Keratinocyte (primary cell): ENCODE results near the gene SUGCT. TPM values are rescaled to one million over a fixed set of nuclear protein-coding genes. Genes with fewer than 3 reads are reported as not detected.
A peak's percentile ranks its signal among the peaks of the same experiment; 100 is the strongest.

ENCODE experiments used
- DNase-seq: peaks from one replicate; pipeline ENCODE4 v3.0.0-alpha.2; 2011; ENCODE audit warnings: low read depth, missing footprints, low spot score
- FAIRE-seq: peaks from 2 replicates; lab custom pipeline; 2011; peaks lifted over from hg19 to GRCh38; lab: Jason Lieb, UNC
- H2AFZ ChIP-seq: 2 replicates; pipeline ENCODE4 v1.6.0; 2012; ENCODE audit warnings: low read length, control low read depth, inconsistent platforms; ENCODE audit not compliant: control insufficient read depth
- H3K27ac ChIP-seq: 2 replicates; pipeline ENCODE4 v1.5.1; 2011; ENCODE audit warnings: low read length; ENCODE audit not compliant: control insufficient read depth, insufficient read depth
- H3K27me3 ChIP-seq: 3 replicates; pipeline ENCODE4 v1.6.0; 2011; ENCODE audit warnings: low read length; ENCODE audit not compliant: control insufficient read depth, insufficient read depth; ENCODE audit errors: extremely low read depth
- H3K36me3 ChIP-seq, 2 experiments: 2 replicates in 1 of 2; 3 replicates in 1 of 2; pipeline ENCODE4 v1.5.1; 2011; ENCODE audit warnings: low read length in 2 of 2, mild to moderate bottlenecking in 1 of 2; ENCODE audit not compliant: control insufficient read depth in 2 of 2, insufficient read depth in 2 of 2; ENCODE audit errors: extremely low read depth in 1 of 2
- H3K4me1 ChIP-seq: 3 replicates; pipeline ENCODE4 v1.5.1; 2011; ENCODE audit warnings: low read length; ENCODE audit not compliant: control insufficient read depth, insufficient read depth; ENCODE audit errors: extremely low read depth
- H3K4me2 ChIP-seq: 3 replicates; pipeline ENCODE4 v1.6.0; 2011; ENCODE audit warnings: low read depth, low read length; ENCODE audit not compliant: control insufficient read depth, insufficient read depth; ENCODE audit errors: extremely low read depth
- H3K4me3 ChIP-seq, 3 experiments: fragments of 200-600 bp in 1 of 3; sonication (generic) in 1 of 3; 2 replicates in 2 of 3; 3 replicates in 1 of 3; pipeline ENCODE4 v1.5.1; 2011 to 2016; ENCODE audit warnings: low read length in 3 of 3, mild to moderate bottlenecking in 3 of 3, control low read depth in 2 of 3, inconsistent platforms in 1 of 3, low read depth in 1 of 3, mixed read lengths in 1 of 3, mixed run types in 1 of 3, moderate library complexity in 1 of 3; ENCODE audit not compliant: control insufficient read depth in 2 of 3, insufficient read depth in 2 of 3; ENCODE audit errors: extremely low read depth in 1 of 3
- H3K79me2 ChIP-seq: 2 replicates; pipeline ENCODE4 v1.6.0; 2012; ENCODE audit warnings: low read length; ENCODE audit not compliant: control insufficient read depth, insufficient read depth
- H3K9ac ChIP-seq: 3 replicates; pipeline ENCODE4 v1.6.0; 2011; ENCODE audit warnings: low read length; ENCODE audit not compliant: control insufficient read depth, insufficient read depth; ENCODE audit errors: extremely low read depth
- H3K9me1 ChIP-seq: 3 replicates; pipeline ENCODE4 v1.6.0; 2011; ENCODE audit warnings: low read length; ENCODE audit not compliant: control insufficient read depth, insufficient read depth; ENCODE audit errors: extremely low read depth
- H3K9me3 ChIP-seq: 2 replicates; pipeline ENCODE4 v1.5.1; 2012; ENCODE audit warnings: low read depth, low read length; ENCODE audit not compliant: control insufficient read depth
- H4K20me1 ChIP-seq: 3 replicates; pipeline ENCODE4 v1.6.0; 2011; ENCODE audit warnings: low read length; ENCODE audit not compliant: control insufficient read depth, insufficient read depth; ENCODE audit errors: extremely low read depth
- EZH2 ChIP-seq: IDR thresholded peaks from one replicate; pipeline ENCODE4 v1.6.1; 2012; ENCODE audit warnings: inconsistent platforms, mild to moderate bottlenecking, low read length, moderate library complexity
- dilution Hi-C: fragments of 300-500 bp; cut with MboI; formaldehyde crosslinking; loops from one replicate; pipeline ENCODE4 v1.7.0; 2020; ENCODE audit warnings: low sequenced_read_pairs; ENCODE audit not compliant: extremely low pct_ligation_motif_present
- polyA plus RNA-seq, 5 experiments: library from polyadenylated mRNA; depleted of rRNA in 3 of 5; stranded (reverse) in 3 of 5; stranded (forward) in 1 of 5; unstranded in 1 of 5; fragments of >200 nt; gene quantifications; 1 replicate in 1 of 5; 2 replicates in 3 of 5; 3 replicates in 1 of 5; pipeline versions ENCODE4 v1.2.1 to v1.2.3, GENCODE V29; 2011 to 2012; ENCODE audit warnings: missing spikeins in 2 of 5, low read depth in 1 of 5, low replicate concordance in 1 of 5
- TF ChIP-seq, protein P1 (sequence below), 3 experiments: IDR thresholded peaks in 1 of 3; conservative IDR thresholded peaks in 1 of 3; optimal IDR thresholded peaks in 1 of 3; 2 replicates in 2 of 3; 3 replicates in 1 of 3; pipeline versions ENCODE3 to v1.5.1; 2011; ENCODE audit warnings: low read length in 3 of 3, mild to moderate bottlenecking in 3 of 3, moderate library complexity in 2 of 3, control low read depth in 1 of 3, inconsistent platforms in 1 of 3; ENCODE audit not compliant: insufficient read depth in 2 of 3; ENCODE audit errors: extremely low read depth in 1 of 3

SUGCT gene
- polyA plus RNA-seq, 1 donor (not counting 4 experiments of a cell fraction or from before 2014, with no cell fraction given) = 134 TPM

DNA sequence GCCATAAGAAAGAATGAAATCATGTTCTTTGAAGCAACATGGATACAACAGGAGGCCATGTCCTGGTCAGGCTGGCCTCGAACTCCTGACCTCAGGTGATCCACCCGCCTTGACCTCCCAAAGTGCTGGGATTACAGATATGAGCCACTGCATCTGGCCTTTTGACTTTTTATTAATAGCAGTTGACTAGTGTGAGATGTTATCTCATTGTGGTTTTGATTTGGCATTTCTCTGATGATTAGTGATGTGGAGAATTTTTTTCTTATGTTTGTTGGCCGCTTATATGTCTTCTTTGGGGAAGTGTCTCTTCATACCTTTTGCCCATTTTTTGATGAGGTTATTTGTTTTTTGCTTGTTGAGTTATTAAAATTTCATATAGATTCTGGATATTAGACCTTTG, 400.9 kb downstream of the SUGCT start:
- Histone ChIP-seq H3K9ac (no peak overlapping the region), H3K4me2 (no peak overlapping the region), H3K9me3 (no peaks in the 10 kb centered on the region), H3K4me1 (no peaks in the 10 kb centered on the region), H3K9me1 (no peaks in the 10 kb centered on the region), H3K4me3 (no peak overlapping the region), H3K27ac (no peak overlapping the region), H3K27me3 (no peaks in the 10 kb centered on the region), H3K79me2 (no peaks in the 10 kb centered on the region), H4K20me1 (no peaks in the 10 kb centered on the region), H2AFZ (no peak overlapping the region), H3K36me3 (no peaks in the 10 kb centered on the region)
- FAIRE-seq (no peak), DNase-seq (no peak)
- TF ChIP-seq EZH2 = no peak
- TF ChIP-seq, protein P1, sequence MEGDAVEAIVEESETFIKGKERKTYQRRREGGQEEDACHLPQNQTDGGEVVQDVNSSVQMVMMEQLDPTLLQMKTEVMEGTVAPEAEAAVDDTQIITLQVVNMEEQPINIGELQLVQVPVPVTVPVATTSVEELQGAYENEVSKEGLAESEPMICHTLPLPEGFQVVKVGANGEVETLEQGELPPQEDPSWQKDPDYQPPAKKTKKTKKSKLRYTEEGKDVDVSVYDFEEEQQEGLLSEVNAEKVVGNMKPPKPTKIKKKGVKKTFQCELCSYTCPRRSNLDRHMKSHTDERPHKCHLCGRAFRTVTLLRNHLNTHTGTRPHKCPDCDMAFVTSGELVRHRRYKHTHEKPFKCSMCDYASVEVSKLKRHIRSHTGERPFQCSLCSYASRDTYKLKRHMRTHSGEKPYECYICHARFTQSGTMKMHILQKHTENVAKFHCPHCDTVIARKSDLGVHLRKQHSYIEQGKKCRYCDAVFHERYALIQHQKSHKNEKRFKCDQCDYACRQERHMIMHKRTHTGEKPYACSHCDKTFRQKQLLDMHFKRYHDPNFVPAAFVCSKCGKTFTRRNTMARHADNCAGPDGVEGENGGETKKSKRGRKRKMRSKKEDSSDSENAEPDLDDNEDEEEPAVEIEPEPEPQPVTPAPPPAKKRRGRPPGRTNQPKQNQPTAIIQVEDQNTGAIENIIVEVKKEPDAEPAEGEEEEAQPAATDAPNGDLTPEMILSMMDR (optimal IDR thresholded peaks at IDR 0.05 in 1 of 3, IDR thresholded peaks at IDR 0.05 in 1 of 3, conservative IDR thresholded peaks at IDR 0.05 in 1 of 3; ENCODE audit: extremely low read depth in 1 of 3, insufficient read depth in 2 of 3, low read length in 3 of 3) = no peak
- dilution Hi-C loops = no loop called here

DNA sequence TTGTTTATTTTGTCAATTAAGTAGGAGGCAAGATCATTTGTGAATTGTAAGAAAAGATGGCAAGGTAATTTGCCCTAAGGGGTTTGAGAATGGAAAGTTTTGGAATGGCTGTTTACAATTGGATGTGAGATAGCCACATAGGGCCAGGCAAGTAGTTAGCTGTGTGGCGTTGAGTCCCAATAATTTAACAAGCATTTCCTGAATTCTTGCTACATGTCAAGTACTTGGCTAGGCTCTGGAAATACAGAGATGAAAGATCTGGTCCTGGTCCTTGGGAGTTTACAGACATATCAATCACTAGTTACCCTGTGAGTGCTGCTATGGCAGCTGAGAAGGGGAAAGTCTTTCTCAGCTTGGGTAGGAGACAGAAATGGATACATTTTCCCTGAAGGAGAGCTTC, 401.6 kb downstream of the SUGCT start:
- no peak overlapping the region for H3K27ac ChIP-seq
- no peaks in the 10 kb centered on the region for H3K4me1 ChIP-seq
- DNase-seq (no peak), FAIRE-seq (peak; percentile 49)
- no peaks in the 10 kb centered on the region for H3K27me3 ChIP-seq
- H3K79me2 ChIP-seq = no peaks in the 10 kb centered on the region
- no peak overlapping the region for H2AFZ ChIP-seq
- TF ChIP-seq, protein P1 (optimal IDR thresholded peaks at IDR 0.05 in 1 of 3, IDR thresholded peaks at IDR 0.05 in 1 of 3, conservative IDR thresholded peaks at IDR 0.05 in 1 of 3; ENCODE audit: extremely low read depth in 1 of 3, insufficient read depth in 2 of 3, low read length in 3 of 3) = no peak
- no peak for TF ChIP-seq EZH2
- dilution Hi-C loops = no loop called here
- no peak overlapping the region for H3K4me2 ChIP-seq
- H3K36me3 ChIP-seq = no peaks in the 10 kb centered on the region
- H3K9ac ChIP-seq = no peak overlapping the region
- no peaks in the 10 kb centered on the region for H3K9me1 ChIP-seq
- H4K20me1 ChIP-seq = no peaks in the 10 kb centered on the region
- no peak overlapping the region for H3K4me3 ChIP-seq
- no peaks in the 10 kb centered on the region for H3K9me3 ChIP-seq
